Cerebellar nuclear complex (tissue), 1 donor: Measurements from ENCODE around the gene OR5T1.

Experiments
- DNase-seq, 2 experiments: peaks; one replicate each; lab custom pipeline; 2025; lab: John Stamatoyannopoulos, UW

Gene OR5T1

DNA sequence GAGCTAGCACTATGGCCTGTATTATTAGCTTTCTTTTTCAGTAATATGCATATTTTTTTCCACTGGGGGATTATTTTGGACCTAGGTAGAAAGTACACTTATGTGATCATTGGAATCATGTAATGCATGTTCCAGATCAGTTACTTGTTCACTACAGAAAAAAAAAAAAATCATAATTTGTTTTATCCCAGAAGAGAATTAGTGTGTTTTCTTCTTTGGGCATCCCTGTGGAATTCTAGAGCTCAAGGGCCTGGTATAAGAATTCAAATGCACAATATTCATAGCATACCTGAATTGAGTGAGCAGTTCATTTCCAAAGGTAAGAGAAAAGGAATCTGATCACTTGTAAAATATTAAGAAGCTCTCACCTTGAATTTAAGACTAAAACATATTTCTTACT, at the start of gene OR5T1:
OR5T1 (plus strand) TSS at position 301 of the 400 bp plus-strand sequence. CDS start 1,485 bp downstream, outside the sequence.
- DNase-seq: no peak

DNA sequence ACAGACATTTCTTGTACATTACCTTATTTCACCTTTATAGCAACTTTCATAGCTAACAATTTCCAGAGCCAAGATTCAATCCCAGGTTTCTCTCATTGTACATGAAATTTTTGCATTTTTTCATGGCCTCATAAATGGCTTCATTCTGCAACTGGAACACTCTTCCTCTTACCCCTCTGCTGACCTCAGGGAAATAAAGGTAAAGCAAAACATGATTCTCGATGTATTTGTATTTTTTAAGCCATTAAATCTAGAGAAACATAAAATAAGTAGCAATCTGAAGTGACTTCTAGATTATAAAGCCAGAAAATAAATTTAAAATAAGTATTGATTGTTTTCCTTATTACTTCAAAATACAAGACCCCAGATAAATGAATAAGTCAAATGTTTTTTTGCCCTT, 39.8 kb upstream of the OR5T1 start, which contains the start of gene OR5T2:
OR5T2 (minus strand) TSS at position 101 of the 400 bp plus-strand sequence. CDS start 1,193 bp downstream, outside the sequence.
- no peak for DNase-seq

DNA sequence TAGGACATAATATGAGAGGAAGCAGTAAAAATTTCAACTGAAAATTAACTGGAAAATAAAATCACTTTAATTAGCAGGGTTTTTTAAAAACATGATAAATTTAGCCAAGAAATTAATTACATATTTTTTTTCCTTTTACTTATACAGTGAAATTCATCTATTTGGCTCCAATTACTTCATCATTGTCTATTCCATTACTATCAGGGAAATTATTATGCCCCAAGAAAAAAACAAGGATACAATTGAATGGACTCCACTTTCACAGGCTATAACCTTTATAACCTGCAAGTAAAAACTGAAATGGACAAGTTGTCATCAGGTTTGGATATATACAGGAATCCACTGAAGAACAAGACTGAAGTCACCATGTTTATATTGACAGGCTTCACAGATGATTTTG, 22.0 kb upstream of the OR5T1 start, which contains the start of gene OR5T3:
OR5T3 (plus strand) TSS at position 301 of the 400 bp plus-strand sequence; CDS start at position 301, 0 bp downstream.
- DNase-seq: no peak

DNA sequence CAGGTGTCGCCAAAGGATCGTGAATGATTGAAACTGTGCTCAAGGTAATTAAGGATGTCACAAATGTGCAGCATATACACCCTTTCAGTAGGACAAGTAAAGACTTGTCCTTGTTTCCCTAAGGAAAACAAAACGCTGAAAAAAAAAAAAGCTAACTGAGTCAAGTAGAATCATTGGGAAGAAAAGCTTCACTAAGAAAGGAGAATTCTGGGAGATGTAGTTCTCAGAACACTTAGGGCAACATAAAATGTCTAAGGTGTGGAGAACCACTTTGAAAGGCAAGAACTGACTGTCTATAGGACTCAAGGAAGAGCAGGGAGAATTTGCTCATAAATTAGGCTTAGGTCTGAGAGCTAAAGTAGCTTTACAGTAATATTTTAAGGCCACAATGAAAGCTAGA, 2.9 kb upstream of the OR5T1 start:
- DNase-seq: no peak

DNA sequence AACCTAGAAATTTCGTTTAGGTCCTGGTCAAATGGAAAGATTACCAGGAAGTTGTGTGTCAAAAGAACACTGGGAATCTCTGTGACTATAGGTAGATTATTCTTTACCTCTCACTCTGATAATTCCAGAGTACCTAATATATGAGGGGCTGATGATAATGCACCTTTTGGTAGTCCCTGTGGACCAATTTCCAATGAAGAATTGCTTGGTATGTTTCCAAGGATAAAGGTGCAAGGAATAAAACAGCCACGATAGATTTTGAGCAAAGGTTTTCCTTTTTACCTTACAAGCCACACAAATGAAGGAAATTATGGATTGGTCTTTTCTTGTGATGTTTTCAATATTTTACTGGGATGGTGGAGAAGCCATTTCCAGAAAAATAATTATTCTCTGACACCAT, 18.2 kb downstream of the OR5T1 start, which contains the start of gene OR8H1:
OR8H1 (minus strand) TSS at position 101 of the 400 bp plus-strand sequence. CDS start 1,192 bp downstream, outside the sequence.
- no peak for DNase-seq

DNA sequence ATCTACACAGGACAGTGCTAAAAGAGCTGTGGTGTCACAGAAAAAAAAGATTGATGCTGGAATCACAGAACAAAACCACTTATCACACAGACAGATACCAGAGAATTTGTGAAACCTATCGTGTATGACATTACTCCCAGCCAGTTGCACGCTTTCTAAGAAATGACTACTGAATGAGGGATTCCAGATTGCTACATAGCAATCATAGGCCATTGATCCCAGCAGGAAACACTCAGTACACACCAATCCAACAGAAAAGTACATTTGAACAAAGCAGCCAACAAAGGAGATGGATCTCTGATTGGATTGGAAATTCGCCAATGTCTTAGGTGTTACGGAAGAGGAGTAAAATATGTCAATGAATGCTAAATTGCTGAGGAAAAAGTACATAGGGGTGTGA, 22.9 kb downstream of the OR5T1 start:
- DNase-seq: no peak

DNA sequence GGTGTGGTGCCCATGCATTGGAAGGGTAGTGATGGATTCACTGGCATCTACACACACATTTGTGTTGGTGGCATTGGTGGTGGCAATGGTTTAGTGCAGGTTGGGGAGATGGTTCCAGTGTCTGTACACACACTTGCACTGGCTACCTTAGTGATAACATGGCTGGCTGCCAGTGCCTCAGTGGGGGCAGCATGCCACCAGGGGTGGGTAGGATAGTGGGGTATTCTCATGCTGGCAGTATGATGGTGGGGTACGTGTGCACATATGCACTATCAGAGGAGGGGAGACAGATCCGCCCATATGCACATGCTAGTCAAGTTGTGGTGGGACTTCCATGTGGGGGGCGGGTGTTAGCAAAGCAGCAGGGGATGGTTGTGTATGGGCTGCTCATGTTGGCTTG, 33.9 kb downstream of the OR5T1 start:
- no peak for DNase-seq

DNA sequence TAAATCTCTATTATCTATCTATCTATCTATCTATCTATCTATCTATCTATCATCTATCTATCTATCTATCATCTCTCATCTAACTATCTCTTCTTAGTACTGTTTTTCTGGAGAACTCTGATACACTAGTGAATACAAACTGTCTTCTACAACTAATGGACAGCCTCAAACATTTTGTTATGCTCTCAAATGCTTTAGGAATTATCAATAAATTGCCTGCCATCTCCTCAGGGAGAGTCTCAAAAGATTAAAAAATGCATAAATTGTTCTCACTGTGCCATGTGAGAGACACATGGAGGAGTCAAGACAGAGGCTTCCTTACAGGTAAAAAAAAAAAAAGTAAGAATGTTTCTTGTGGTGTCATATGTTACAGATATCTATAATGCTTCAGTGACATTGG, 40.9 kb downstream of the OR5T1 start, which contains the start of gene OR8K3:
OR8K3 (plus strand) TSS at position 301 of the 400 bp plus-strand sequence. CDS start 3,163 bp downstream, outside the sequence.
- DNase-seq: no peak
